Ishikawa (cell line): ENCODE measurements around the gene KLHL24.

ENCODE experiments used
- CEBPB ChIP-seq: IDR thresholded peaks from 2 replicates; pipeline ENCODE4 v1.6.1; 2012
- EGR1 ChIP-seq: IDR thresholded peaks from 2 replicates; pipeline ENCODE4 v1.6.1; 2012
- EP300 ChIP-seq: IDR thresholded peaks from 2 replicates; pipeline ENCODE4 v1.6.1; 2012; ENCODE audit warnings: borderline replicate concordance
- FOXM1 ChIP-seq: IDR thresholded peaks from 2 replicates; pipeline ENCODE4 v1.6.1; 2012; ENCODE audit warnings: low read depth, borderline replicate concordance
- MAX ChIP-seq: IDR thresholded peaks from 2 replicates; pipeline ENCODE4 v1.6.1; 2012
- NFIC ChIP-seq: IDR thresholded peaks from 2 replicates; pipeline ENCODE4 v1.6.1; 2012
- TAF1 ChIP-seq: IDR thresholded peaks from 2 replicates; pipeline ENCODE4 v1.6.1; 2012; ENCODE audit warnings: low read depth, mild to moderate bottlenecking
- TCF12 ChIP-seq: IDR thresholded peaks from 2 replicates; pipeline ENCODE4 v1.6.1; 2012; ENCODE audit warnings: low read depth
- TEAD4 ChIP-seq: IDR thresholded peaks from 2 replicates; pipeline ENCODE4 v1.6.1; 2012
- YY1 ChIP-seq: IDR thresholded peaks from 2 replicates; pipeline ENCODE4 v1.6.1; 2012; ENCODE audit warnings: low read depth
- ZBTB7A ChIP-seq: IDR thresholded peaks from 2 replicates; pipeline ENCODE4 v1.6.1; 2012; ENCODE audit warnings: low read depth
- TF ChIP-seq, protein P1 (sequence below): IDR thresholded peaks from 2 replicates; pipeline ENCODE4 v1.6.1; 2012; ENCODE audit warnings: low read depth, mild to moderate bottlenecking
- TF ChIP-seq, protein P2 (sequence below): IDR thresholded peaks from 2 replicates; pipeline ENCODE4 v1.6.1; 2012

GRCh38 chr3:183687705-183688104 lies 52.3 kb downstream of the KLHL24 start:
- TF ChIP-seq TAF1 (no peak), CEBPB (no peak), YY1 (no peak), MAX (no peak), TCF12 (no peak), EP300 (no peak), FOXM1 (no peak), EGR1 (no peak), NFIC (no peak), TEAD4 (no peak), ZBTB7A (no peak)
- TF ChIP-seq, protein P1, sequence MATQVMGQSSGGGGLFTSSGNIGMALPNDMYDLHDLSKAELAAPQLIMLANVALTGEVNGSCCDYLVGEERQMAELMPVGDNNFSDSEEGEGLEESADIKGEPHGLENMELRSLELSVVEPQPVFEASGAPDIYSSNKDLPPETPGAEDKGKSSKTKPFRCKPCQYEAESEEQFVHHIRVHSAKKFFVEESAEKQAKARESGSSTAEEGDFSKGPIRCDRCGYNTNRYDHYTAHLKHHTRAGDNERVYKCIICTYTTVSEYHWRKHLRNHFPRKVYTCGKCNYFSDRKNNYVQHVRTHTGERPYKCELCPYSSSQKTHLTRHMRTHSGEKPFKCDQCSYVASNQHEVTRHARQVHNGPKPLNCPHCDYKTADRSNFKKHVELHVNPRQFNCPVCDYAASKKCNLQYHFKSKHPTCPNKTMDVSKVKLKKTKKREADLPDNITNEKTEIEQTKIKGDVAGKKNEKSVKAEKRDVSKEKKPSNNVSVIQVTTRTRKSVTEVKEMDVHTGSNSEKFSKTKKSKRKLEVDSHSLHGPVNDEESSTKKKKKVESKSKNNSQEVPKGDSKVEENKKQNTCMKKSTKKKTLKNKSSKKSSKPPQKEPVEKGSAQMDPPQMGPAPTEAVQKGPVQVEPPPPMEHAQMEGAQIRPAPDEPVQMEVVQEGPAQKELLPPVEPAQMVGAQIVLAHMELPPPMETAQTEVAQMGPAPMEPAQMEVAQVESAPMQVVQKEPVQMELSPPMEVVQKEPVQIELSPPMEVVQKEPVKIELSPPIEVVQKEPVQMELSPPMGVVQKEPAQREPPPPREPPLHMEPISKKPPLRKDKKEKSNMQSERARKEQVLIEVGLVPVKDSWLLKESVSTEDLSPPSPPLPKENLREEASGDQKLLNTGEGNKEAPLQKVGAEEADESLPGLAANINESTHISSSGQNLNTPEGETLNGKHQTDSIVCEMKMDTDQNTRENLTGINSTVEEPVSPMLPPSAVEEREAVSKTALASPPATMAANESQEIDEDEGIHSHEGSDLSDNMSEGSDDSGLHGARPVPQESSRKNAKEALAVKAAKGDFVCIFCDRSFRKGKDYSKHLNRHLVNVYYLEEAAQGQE: no peak
- TF ChIP-seq, protein P2, sequence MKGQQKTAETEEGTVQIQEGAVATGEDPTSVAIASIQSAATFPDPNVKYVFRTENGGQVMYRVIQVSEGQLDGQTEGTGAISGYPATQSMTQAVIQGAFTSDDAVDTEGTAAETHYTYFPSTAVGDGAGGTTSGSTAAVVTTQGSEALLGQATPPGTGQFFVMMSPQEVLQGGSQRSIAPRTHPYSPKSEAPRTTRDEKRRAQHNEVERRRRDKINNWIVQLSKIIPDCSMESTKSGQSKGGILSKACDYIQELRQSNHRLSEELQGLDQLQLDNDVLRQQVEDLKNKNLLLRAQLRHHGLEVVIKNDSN: no peak
